NCI-H2171 treated with DMSO at 0.1 percent for 48 hours (cell line): Measurements from ENCODE around the gene STEEP1.
"Not testable (repeated sequence)": the region's sequence is repeated elsewhere in the genome, so short reads cannot be mapped to it uniquely, and the experiment has no call there.

Experiments
- DNase-seq: peaks from one replicate; lab custom pipeline; 2025; lab: John Stamatoyannopoulos, UW

The STEEP1 gene

DNA sequence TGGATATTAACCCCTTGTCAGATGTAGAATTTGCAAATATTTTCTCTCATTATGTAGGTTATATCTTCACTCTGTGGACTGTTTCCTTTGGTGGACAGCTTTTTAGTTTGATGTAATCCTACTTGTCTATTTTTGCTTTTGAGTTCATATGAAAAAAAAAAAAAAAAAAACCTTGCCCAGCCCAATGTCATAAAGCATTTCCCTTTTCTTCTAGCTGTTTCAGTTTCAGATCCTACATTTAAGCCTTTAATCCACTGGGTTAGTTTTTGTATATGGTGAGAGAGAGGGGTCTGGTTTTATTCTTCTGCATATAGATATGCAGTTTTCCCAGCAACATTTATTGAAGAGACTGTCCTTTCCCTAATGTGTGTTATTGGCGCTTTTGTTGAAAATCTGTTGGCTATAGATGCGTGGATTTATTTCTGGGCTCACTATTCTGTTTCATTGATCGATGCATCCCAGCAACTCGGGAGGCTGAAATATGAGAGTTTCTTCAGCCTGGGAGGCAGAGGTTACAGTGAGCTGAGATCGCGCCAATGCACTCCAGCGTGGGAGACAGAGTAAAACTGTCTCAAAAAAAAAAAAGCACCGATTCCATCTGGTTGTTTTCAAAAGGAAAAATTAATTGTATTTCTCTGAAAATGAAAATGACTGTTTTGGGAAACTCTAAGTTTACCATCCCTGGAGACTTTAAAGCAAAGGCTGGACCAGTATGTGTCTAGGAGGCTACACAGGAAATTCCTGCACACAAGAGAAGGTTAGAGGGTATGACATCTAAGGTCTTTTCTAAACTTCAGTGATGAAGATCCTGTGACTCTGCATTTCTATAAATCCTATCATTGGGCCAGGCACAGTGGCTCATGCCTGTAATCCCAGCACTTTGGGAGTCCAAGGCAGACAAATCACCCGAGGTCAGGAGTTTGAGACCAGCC lies 35.6 kb downstream of the STEEP1 start:
- DNase-seq, result no peak

DNA sequence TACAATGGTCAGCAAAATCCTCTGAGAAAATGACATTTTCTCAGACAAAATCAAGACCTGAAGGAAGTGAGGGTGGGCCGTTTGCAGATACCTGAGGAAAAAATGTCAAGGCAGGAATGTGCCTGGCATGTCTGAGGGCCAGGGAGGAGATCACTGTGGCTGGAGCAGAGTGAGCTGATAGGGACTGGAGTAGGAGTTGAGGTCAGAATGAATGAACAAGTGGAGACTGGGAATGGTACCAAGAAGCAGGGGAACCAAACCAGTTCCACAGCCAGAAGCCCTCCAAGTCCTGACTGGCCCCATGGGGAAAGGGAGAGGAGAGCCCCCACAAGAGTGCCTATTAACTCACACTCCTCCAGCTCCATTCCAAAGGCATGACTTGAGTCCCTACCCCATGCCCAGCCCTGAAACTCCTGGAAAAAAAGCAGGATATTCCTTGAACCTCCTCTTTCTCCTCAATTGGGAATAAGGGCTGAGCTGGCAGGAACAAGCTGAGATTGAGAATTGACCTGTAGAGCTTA lies 41.5 kb downstream of the STEEP1 start:
- no peak for DNase-seq

DNA sequence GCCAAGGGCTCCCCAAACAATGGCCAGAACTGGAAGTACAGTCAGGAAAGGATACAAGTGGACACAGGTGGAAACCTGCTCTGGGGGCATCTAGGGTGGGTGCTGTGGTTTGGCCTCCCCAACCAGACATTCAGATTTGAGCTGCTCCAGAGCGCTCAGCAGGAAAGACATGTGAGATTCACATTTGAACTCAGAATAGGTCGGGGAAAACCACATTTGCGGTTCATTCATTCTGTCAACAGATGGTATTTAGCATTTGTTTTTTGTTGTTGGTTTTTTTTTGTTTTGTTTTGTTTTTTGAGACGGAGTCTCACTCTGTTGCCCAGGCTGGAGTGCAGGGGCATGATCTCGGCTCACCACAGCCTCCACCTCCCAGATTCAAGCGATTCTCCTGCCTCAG lies 44.0 kb downstream of the STEEP1 start:
- no peak for DNase-seq

DNA sequence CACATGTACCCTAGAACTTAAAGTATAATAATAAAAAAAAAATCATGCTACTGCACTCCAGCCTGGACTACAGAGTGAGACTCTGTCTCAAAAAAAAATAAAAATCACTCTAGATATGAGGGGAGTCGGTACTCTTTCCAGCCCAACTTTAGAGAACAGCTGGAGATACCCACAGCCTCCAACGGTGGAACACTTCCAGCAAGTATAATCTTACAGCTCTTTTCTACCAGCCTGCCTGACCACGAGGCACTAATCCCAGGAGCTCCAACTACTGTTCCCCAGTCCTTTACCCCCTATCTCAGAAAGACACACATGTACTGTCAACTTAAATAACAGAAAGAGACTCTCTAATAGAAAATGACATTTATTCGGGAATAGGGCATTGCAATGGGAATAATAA lies 46.8 kb downstream of the STEEP1 start:
- peak; percentile 24 for DNase-seq

DNA sequence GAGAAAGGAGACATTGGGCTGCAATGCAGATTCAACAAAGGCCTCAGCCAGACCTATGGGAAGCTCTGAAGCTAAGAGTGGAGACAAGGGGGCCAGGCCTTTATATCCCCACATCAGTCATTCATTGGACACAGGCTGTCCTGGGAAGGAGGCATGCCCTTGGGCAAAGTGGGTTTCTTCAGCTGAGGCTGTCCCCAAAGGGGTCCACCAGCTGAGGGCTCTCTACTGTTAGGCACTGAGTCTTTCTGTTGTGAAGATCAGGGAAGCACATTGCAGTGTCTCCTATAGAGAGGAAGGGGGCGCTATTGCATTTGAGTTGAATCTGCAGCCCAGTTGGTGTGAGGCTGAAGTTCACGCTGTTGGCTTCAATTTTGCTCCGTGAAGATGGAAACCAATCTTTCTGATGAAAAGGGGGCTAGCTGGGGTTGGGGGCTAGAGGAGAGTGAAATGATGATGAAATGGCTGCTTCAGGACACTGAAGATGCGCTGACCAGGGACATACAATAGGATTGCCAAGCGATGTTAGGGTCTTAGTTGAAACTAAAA lies 49.0 kb downstream of the STEEP1 start:
- DNase-seq, result peak; percentile 75

DNA sequence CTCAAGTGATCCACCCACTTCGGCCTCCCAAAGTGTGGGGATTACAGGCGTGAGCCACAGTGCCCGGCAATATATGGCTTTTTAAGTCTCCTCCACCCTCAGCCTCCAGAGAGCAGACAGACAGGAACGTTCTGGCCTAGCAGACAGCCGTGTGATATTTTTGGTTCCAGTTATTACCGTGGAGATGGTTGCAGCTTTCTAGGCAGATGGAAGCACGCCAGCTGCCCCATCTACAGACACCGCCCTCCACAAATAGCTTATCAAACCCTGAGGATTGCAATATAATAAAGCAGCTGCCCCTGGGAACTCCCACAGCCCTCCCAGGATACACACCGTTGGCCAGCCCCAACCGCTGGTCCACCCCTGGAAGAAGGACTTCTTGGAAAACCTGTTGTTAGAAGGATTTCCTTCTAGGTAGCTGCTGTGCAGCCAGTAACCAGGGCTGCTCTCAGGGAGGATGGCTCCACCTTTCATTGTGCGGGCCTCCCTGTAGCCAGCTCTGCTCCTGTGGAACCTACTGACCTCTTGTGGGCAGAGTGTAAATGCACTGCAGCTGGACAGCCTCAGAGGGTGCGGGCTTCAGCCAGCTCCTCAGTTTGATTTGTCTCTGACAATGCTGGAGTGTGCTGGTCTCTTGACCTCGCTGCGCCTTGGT lies 52.9 kb downstream of the STEEP1 start:
- peak; percentile 23 for DNase-seq

DNA sequence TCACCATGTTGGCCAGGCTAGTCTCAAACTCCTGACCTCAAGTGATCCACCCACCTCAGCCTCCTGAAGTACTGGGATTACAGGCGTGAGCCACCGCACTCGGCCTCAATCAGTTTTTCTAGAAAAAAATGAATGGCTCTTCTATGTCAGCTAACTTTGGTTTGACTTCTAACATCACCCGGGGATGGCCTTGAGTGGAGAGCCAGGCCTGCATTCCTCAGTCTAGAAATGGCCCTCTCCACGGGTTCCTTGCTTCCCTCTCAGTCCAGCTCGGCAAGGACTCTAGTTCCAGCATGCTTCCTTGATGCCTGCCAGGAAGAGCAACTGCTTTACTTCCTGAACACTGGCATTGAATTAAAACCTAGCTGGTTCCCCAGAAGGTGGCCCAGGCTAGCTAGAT lies 58.0 kb downstream of the STEEP1 start:
- no peak for DNase-seq

DNA sequence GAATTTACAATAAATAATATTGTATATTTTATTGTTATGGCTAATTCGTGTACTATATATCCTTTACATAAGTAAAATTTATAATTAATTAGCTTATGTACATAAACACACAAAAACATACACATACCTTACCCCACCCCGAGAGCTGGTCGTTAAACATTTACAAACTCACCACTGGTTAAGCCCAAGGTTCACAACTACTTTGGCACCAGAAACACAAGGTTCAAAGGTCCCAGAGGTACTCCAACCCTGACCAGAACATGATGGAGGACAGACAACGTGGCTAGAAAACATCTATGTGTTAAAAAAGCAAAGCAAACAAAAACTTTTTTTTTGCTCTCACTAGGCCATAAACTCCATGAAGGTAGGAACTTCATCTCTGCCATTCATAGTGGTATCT lies 59.3 kb downstream of the STEEP1 start:
- DNase-seq, result no peak

DNA sequence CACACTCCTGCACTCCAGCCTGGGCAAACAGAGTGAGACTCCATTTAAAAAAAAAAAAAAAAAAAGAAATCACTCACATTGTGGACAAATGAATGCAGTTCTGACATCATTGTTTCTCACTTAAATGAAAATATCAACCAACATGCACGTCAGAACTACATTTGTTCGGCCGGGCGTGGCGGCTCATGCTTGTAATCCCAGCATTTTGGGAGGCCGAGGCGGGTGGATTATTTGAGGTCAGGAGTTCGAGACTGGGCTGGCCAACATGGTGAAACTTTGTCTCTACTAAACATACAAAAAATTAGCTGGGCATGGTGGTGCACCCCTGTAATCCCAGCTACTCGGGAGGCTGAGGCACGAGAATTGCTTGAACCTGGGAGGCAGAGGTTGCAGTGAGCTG lies 60.1 kb downstream of the STEEP1 start:
- not testable (repeated sequence) for DNase-seq

DNA sequence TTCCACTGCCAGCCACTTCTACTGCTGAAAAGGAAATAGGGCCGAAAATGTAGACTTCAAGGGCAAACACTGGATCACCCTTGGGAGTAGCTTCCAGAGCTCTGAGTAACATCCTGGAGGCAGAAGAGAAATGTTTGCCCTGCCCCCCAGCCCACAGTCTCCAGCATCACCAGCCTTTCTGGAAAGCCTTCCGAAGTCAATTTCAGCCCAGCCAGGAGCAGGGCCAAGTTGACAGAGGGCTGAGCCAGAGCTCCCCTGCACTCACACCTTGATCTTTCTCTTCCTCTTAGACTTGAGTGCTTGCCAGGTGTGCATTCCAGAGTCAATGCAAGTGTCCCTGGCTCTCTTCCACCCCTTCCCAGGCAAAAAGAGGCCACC lies 61.7 kb downstream of the STEEP1 start:
- DNase-seq, result no peak

DNA sequence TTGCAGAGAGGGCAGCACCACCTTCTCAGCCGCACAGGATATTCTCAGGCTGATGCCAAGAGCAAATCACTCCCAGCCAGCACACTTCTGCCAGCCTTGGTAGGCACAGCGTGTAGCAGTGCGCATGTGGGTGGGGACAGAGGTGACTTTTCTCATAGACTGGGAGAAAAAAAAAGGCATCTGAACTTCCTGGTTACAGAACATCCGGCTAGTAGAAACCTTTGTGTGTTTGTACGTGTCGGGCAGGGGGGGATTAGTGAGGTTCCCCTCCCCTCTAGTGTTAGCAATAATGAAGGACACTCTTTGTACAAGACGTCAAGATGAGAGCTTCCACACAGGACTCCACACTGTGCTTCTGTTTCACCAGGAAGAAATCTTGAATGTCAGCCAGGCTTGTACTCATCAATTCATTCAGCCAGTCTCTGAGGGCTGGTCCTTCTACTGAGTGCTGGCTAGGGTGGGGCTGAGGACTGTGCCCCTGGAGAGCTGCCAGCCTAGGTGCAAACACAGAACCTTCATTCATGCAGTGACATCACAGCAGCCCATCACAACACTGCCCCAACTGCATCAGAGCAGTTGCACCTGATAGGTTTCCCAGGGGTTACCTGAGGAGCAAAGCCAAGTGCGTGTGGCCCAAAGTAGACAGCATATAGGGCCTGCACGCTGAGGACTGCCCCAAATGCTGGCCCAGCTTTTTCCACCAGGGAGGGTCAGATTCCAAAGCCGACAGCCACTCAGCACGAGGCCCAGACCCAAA lies 62.3 kb downstream of the STEEP1 start:
- no peak for DNase-seq

DNA sequence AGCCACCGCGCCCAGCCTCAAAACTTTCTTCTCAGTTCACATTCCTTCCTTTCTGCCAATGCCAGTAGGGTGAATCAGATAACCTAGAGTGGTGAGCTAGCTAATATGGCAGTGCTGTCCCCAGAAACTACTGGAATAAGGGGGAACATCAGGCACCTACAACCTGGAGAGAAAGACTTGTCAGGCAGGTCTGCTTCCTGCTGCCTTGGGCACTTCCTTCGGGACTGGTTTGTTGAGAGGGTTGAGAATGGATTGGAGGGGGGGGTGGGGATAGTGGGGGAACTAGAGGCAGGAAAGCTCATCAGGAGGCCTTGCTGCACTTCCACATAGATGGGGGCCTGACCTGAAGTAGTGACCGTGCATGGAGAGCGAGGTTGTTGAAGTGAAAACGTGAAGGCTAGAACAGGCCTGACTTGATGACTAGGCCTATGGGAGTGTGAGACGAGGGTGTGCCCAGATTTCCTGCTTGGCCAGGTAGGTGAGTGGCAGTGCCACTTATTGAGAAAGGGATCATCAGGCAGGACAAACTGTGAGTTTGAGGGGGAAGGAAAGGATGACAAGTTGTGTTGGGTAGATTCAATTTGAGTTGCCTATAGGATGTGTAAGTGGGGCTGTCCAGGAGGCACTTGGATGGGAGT lies 63.6 kb downstream of the STEEP1 start:
- DNase-seq, result no peak

DNA sequence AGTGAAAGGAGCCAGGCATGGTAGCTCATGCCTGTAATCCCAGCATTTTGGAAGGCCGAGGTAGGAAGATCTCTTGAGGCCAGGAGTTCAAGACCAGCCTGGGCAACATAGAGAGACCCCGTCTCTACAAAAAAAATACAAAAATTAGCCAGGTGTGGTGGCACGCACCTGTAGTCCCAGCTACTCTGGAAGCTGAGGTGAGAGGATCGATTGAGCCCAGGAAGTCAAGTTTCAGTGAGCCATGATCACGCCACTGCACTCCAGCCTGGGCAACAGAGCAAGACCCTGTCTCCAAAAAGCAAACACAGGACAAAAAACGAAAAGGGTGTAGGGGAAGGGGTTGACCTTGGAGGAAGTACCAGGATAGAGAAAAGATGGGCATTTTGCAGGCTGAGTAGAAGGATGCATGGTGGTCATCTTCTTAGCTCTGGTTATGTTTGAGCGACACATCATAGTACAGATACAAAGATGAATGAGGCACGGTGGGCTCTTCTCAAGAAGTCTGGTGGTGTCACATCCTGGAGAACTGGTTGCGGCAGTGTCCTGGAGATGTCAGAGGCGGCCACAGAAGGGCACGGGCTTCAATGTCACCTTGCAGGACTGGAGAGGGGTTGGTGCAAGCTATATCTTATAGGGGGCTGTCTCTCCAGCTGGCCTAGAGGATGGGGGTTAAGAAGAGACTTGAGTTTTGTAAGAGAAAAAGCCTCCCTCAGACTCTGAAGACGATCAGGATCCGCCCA lies 65.0 kb downstream of the STEEP1 start:
- DNase-seq, result no peak

DNA sequence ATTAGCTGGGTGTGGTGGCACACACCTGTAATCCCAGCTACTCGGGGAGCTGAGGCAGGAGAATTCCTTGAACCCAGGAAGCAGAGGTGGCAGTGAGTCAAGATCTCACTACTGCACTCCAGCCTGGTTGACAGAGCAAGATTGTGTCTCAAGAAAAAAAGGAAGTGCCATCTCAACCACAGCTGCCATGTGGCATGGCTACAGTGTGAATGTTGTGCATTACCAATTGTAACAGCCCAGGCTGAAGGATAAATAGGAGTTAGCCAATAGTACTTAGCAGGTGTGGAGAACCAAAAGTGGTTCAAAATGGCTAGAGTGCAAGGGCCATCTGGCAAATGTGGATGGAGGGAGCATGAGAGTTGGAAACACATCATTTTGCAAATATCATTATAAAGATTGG lies 68.0 kb downstream of the STEEP1 start:
- no peak for DNase-seq

DNA sequence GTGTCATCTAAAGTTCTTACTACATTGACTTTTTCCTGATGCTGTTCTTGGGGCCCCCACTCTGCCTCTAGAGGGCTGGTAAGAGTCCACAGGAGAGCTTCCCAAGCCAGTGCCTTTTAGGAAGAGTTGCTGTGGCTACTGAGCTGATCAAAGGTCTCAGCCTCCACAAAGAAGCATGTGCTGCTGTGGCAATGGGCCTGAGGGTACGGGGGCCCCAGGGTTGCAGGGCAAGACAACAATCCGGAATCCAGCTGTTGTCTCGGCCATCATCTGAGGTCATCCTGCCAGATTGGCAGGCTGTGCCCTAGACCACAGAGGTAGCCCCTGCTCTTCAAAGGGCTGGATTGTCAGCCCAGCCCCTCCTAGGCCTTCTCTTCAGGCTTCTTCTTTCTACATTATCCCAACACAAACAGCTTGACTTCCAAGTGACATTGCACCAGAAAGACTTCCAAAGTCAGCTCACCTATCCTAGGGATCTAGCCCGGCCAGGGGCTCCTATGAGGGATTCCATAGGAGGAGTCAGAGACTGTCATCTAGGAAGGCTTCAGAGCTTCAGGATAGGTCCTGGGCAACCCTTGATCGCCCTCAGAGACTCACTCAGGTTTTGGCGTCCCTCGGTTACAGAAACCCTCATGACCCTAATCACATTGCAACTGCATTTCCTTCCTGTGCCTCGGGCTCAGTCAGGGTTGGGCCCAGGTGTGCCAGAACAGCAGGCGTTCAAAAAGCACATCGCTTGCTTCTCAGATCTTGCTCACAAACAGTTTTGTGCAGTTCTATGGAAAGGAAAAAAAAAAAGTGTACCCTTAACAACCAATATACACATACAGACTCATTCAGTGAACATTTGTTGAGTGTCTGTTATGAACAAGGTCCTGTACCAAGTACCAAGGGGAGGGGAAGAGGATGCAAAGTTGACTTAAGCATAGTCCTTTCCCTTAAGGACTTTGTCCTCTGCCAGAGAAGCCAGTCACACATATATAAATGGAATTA lies 69.2 kb downstream of the STEEP1 start:
- DNase-seq, result no peak

DNA sequence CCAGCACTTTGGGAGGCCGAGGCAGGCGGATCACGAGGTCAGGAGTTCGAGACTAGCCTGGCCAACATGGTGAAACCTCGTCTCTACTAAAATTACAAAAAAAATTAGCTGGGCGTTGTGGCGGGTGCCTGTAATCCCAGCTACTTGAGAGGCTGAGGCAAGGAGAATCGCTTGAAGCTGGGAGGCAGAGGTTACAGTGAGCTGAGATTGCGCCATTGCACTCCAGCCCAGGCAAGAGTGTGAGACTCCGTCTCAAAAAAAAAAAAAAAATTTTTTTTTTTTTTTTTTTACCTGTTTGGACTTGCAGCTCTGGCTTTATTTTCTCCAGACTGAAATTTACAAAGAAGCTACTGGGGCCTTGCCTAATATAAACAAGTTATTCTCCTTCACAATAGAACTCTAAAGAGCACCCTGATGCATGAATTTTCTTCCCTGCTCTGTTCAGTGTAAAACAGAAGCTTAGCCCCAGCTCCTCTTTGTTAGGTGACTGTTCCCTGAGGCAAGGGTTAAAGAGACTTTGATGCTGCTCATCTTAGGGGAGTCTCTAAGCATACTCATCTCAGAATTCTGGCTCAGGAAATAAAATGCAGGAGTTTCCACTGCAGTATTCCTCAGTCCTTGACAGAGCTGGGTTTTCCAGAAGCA lies 71.2 kb downstream of the STEEP1 start:
- DNase-seq, result not testable (repeated sequence)

DNA sequence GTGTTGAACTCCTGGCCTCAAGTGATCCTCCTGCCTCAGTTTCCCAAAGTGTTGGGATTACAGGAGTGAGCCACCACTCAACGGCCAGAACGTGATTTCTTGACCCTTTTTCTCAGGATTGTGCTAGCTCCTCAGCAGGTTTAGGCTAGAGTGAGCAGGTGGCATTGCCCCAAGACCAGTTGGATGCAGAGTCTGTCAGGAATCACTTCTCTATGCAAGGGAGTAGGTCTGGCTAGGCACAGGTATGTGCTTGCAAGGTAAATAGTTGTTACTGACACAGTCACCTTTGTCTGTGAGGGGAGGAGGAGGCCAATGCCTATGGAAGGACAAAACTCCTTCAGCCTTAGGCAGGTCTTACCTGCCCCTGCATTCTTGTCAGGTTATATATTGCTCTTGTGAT lies 72.7 kb downstream of the STEEP1 start:
- DNase-seq, result no peak

DNA sequence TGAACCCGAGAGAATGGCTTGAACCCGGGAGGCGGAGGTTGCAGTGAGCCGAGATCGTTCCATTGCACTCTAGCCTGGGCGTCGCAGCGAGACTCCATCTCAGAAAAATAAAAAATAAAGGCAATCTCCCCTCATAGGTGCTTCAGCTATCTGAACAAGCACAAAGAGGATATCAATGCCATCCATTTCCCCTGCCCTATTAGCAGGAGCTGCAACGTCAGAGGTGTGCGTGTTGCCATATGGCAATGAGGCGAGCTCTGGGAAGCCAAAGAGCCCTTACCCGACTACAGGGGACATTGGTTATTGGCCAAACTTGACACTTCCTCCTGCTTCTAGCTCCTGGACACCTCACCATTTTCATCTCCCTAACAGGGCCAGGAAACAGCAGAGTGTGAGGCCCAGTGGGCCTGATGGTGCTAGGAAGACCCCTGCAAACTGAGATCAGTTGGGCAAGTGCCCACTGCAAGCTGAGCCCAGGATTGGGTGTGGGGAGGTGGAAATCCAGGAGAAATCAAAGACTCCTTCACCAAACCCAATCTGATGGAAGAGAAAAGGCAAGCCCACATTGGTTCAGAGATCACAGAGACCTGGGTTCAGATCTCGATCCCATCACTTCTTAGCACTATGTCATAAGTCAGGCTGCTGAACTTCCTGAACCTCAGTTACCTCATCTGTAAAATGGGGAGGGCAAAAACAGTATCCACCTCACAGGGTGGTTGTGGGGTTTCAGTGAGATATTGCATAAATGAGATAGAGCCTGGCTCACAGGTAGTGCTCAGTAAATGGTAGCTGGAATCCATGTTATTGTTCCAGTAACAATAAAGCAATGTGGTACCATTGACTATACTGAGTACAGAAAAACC lies 75.8 kb downstream of the STEEP1 start:
- DNase-seq, result no peak
